Stimulated activated CD4-positive, alpha-beta T cell treated with anti-CD3 and anti-CD28 coated beads, Interleukin-1b, Interleukin-23, amount 100 ng/mL, for 1 hour (primary cell): ENCODE data around the gene HRH2.
"Not testable (repeated sequence)": the region's sequence is repeated elsewhere in the genome, so short reads cannot be mapped to it uniquely, and the experiment has no call there.

Experiments used
- DNase-seq, 2 donors: peaks; one replicate each; pipeline ENCODE4 v3.0.0-alpha.2; 2020; ENCODE audit warnings: low read depth in 2 of 2

Gene HRH2

GRCh38 chr5:175713930-175714329 is 56.1 kb downstream of the HRH2 start:
- DNase-seq = no peak

- DNase-seq = no peak
These were observed 56.7 kb downstream of the HRH2 start for GRCh38 chr5:175714479-175715085.

- no peak for DNase-seq
These were observed 58.0 kb downstream of the HRH2 start for GRCh38 chr5:175715627-175716522.

GRCh38 chr5:175717837-175718236 is 60.0 kb downstream of the HRH2 start:
- no peak for DNase-seq

- peak in 1 of 2 donors; percentile 59 for DNase-seq
These were observed 60.7 kb downstream of the HRH2 start for GRCh38 chr5:175718401-175719108.

DNA sequence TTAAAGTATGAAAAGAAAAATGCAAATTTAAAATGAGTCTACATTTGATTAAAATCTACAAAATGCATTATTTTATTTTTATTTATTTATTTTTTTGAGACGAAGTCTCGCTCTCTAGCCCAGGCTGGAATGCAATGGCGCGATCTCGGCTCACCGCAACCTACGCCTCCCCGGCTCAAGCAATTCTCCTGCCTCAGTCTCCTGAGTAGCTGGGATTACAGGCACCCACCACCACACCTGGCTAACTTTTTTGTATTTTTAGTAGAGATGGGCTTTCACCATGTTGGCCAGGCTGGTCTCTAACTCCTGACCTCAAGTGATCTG is 61.2 kb downstream of the HRH2 start:
- DNase-seq = not testable (repeated sequence)

- no peak for DNase-seq
These were observed 66.7 kb downstream of the HRH2 start for GRCh38 chr5:175724314-175725275.

GRCh38 chr5:175728316-175728715 is 70.4 kb downstream of the HRH2 start:
- no peak for DNase-seq

DNA sequence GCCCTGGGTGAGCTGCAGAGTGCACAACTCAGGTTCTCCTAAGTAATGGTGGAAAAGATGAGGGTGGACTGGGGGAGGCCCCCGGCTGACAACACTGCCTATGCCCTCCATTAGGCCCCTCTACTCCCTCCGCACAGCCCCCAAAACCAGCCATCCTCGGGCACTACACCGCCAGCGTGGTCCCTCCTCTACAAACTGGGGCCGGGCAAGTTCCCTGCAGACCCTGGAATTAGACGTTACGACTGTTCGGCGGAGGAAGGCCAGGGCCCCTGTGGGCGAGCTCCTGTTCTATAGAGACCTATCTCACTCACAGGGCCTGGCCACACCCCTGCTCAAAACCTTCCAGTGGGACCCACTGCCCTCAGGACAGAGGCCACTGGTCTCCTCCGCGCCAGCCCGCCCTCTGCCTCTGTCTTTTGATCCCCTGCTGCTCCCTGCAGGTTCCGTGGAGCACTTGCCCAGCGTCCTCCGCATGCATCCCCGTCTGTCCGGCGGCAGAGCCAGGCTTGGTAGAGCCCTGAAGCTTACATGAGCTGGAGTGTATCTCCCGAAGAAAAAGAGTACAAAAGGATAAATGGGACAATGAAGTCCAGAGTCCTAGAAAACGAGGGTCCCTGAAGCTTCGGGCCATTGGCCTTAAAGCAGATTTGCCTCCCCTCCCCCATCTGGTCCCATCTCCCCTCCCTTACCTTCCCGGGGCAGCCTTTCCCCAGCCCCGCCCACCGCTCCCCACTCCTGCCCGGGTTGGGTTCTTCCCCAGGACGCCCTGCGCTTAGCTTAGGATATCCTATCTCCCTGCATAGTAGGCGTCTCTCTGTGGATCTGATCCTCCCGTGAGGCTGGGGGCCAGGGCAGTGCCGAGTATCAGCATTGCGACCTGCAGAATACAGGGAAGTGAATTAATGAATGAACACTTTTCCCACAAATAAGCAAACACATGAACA is 71.3 kb downstream of the HRH2 start:
- DNase-seq = no peak

DNA sequence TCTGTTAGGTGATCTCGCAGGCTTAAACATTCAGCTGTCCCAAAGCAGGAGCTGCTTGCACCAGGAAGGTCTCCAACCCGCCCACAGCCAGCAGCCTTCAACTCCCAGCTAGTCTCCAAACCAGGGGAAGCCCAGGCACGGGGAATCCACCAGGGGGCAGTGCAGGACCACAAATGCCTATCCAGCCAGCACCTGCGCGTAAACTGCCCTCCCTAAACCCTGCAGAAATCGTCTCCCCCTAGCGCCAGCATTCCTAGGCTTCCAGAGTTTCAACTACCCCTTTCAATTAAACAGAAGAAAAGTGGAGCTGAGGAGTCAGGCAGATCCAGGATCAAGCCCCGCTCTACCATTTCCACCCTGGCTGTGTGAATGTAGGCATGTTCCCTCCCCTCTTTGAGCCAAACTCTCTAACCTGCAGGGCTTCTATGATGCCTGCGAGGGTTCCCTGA is 72.0 kb downstream of the HRH2 start:
- DNase-seq = peak; percentile 87 to 95

- no peak for DNase-seq
These were observed 73.3 kb downstream of the HRH2 start for GRCh38 chr5:175731172-175731571.

DNA sequence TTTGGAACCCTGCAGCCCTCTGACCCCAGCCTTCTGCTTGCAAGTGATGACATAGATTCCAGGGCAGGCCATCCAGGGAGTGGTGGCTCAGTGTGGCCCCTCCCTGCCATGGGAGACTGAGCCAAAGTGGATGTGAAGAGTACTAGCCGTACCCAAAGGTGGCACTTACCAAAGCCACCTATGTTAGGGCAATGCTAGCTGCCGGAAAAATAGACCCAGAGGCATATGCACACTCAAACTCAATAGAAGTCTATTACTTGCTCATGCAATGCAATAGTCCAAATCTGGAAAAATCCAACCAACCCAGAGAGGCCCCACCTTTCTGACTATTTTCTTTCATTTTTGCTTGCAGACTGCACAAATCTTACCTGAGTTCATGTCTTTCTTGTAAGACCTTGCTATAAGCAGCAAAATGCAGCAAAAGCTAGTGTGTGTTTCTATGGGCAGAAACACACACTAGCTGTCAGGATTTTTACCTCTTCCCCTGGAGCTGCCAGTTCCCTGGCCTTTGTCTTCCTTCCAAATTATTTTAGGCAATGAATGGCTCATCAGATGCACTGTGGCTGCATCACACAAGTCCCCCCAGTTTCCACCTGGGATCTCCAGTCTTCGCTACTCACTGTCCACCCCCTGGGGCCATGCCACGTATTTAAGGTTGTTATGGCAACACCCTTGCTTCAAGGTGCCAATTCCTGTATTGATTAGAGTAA is 74.0 kb downstream of the HRH2 start:
- no peak for DNase-seq

- no peak for DNase-seq
These were observed 75.1 kb downstream of the HRH2 start for GRCh38 chr5:175733017-175733416.

DNA sequence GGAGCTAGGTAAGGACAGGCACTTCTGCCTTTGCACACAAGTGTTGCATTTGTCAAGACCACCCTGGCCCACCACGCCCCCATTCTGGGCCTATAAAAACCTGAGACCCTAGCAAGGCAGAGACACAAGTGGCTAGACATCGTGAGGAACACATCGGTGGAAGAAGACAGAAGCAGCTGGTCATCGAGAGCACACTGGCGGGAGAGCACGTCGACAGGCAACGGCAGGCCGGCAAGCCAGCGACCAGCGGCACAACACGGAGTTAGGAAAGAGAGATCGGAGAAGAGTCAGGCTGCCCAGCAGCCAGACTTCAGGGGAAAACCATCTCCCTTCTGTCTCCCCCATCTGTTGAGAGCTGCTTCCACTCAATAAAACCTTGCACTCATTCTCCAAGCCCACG is 76.1 kb downstream of the HRH2 start:
- DNase-seq = no peak

DNA sequence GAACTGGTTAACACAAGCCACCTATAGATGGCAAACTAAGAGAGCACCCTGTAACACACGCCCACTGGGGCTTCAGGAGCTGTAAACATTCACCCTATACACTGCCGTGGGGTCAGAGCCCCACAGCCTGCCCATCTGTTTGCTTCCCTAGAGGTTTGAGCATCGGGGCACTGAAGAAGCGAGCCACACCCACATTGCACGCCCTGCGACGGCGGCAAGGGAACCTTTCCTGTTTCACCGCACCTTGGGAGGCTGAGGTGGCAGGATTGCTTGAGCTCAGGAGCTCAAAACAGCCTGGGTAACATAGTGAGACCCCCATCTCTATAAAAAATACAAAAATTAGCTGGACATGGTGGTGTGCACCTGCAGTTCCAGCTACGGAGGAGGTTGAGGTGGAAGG is 76.6 kb downstream of the HRH2 start:
- DNase-seq = no peak

GRCh38 chr5:175735701-175736100 is 77.8 kb downstream of the HRH2 start:
- DNase-seq = no peak

DNA sequence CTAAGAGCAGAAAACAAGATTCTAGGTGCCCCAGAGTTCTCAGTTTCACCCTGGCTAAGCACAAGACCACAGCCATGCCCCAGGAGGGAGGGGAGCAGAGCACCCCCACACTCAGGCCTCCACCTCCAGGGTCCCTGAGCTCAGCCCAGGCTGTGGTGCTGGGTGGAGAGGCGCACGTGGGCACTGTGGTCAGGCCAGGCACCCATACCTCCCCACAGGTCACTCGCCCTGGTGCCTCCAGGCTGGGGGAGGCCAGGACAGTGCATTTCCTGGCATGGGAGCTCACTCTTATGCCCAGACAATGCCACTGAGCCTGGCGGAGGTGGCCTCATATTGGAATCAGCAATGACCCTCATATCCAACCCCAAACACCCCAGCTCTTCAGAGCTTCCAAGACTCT is 78.8 kb downstream of the HRH2 start:
- DNase-seq = no peak

- DNase-seq = no peak
These were observed 79.6 kb downstream of the HRH2 start for GRCh38 chr5:175737481-175737880.

DNA sequence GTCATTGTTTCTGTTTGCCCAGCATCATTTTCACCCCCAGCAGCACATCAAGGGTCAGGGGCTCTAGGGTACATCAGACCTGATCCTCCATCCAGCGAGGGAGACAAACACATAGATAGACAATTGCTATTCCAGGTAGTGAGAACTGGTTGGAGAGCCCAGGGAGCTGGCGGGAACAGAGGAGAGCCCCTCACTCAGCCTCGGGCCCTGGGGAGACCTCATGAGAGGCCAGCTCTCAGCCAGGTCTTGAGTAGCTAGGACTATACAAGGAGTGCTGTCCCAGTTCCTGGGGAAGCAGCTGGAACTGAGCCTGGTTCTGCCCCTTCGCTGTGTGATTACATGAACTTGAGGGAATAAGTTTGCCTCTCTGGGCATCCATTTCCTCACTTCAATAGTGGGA is 80.3 kb downstream of the HRH2 start:
- DNase-seq = no peak

GRCh38 chr5:175738602-175739133 is 80.8 kb downstream of the HRH2 start:
- no peak for DNase-seq
